Measurements from ENCODE around the gene DSC1. TPM values are rescaled to one million over a fixed set of nuclear protein-coding genes. Genes with fewer than 3 reads are reported as not detected.

The DSC1 gene
- total RNA-seq, 1 experiment from 2014 or later = not detected

GRCh38 chr18:31101183-31102024 lies 61.3 kb downstream of the DSC1 start:
- TF ChIP-seq CTCF (conservative IDR thresholded peaks at IDR 0.05; ENCODE audit: low read depth, low read length) (0 out of 2 replicates have a peak, but pooled peaks have one; percentile 25), EZH2phosphoT487 (IDR thresholded peaks at IDR 0.05; ENCODE audit: borderline replicate concordance, low read length) (peak; percentile 72), EZH2 (IDR thresholded peaks at IDR 0.05; ENCODE audit: low read length, unreplicated experiment) (no peak)
- peak overlapping the region; percentile 86 for H3K27ac ChIP-seq (ENCODE audit: low read length)
- peak overlapping the region; percentile 72 for H3K4me3 ChIP-seq (ENCODE audit: low read length)
- intact Hi-C loops (cut with micrococcal nuclease) = loop anchor here (2.0 kb wide), 2 partner anchors 97 to 105 kb away; no protein-coding TSS in a partner anchor
- DNase-seq = peak; percentile 23
- peaks cover 65% of the 10 kb centered on the region for H3K4me1 ChIP-seq (ENCODE audit: insufficient read depth, low read length)
- H4K20me1 ChIP-seq (ENCODE audit: low read length) = no peaks in the 10 kb centered on the region
- no peaks in the 10 kb centered on the region for H3K9me3 ChIP-seq (ENCODE audit: low read length)
- no peaks in the 10 kb centered on the region for H3K9me2 ChIP-seq (replicated peaks; ENCODE audit: low read length)
- H3K79me2 ChIP-seq (ENCODE audit: low read length) = peaks cover 18% of the 10 kb centered on the region
- ChIA-PET POLR2A (ENCODE audit: unreplicated experiment) (interaction anchor here (0.6 kb wide), 2 partner anchors 60 to 842 kb away, joined by 4 read pairs; no protein-coding TSS in a partner anchor), CTCF (no interaction called here)
- peak overlapping the region; percentile 86 for H3K4me2 ChIP-seq (ENCODE audit: low read length)
- no peaks in the 10 kb centered on the region for H3K36me3 ChIP-seq (ENCODE audit: low read depth, low read length)
- H3F3A ChIP-seq (ENCODE audit: low read length, unreplicated experiment) = no peaks in the 10 kb centered on the region
- BruUV-seq (replicated peaks) = no TSS peak
- peak overlapping the region; percentile 80 for H3K9ac ChIP-seq (ENCODE audit: low read length)
- peak overlapping the region; percentile 77 for H2AFZ ChIP-seq (ENCODE audit: low read length)
- ATAC-seq = peak; percentile 7
- H3K27me3 ChIP-seq (ENCODE audit: low read length) = no peaks in the 10 kb centered on the region

- BruUV-seq (replicated peaks) = TSS peak; percentile 38
- H2AFZ ChIP-seq (ENCODE audit: low read length) = peak overlapping the region; percentile 77
- CTCF ChIA-PET = interaction anchor here (0.6 kb wide), 1 partner anchor 98 kb away, joined by 3 read pairs; no protein-coding TSS in a partner anchor
- no peaks in the 10 kb centered on the region for H4K20me1 ChIP-seq (ENCODE audit: low read length)
- peak overlapping the region; percentile 88 for H3K27ac ChIP-seq (ENCODE audit: low read length)
- TF ChIP-seq CTCF (conservative IDR thresholded peaks at IDR 0.05; ENCODE audit: low read depth, low read length) (no peak), EZH2 (IDR thresholded peaks at IDR 0.05; ENCODE audit: low read length, unreplicated experiment) (no peak), EZH2phosphoT487 (IDR thresholded peaks at IDR 0.05; ENCODE audit: borderline replicate concordance, low read length) (no peak)
- peak overlapping the region; percentile 80 for H3K9ac ChIP-seq (ENCODE audit: low read length)
- peaks cover 26% of the 10 kb centered on the region for H3K79me2 ChIP-seq (ENCODE audit: low read length)
- ATAC-seq (no peak), DNase-seq (no peak)
- H3K36me3 ChIP-seq (ENCODE audit: low read depth, low read length) = no peaks in the 10 kb centered on the region
- POLR2A ChIA-PET (ENCODE audit: unreplicated experiment) = interaction anchor here (0.6 kb wide), 1 partner anchor 843 kb away, joined by 4 read pairs; no protein-coding TSS in a partner anchor
- no peaks in the 10 kb centered on the region for H3F3A ChIP-seq (ENCODE audit: low read length, unreplicated experiment)
- intact Hi-C loops (cut with micrococcal nuclease) = no loop called here
- peaks cover 65% of the 10 kb centered on the region for H3K4me1 ChIP-seq (ENCODE audit: insufficient read depth, low read length)
- H3K4me3 ChIP-seq (ENCODE audit: low read length) = peak overlapping the region; percentile 72
- H3K9me2 ChIP-seq (replicated peaks; ENCODE audit: low read length) = no peaks in the 10 kb centered on the region
- H3K9me3 ChIP-seq (ENCODE audit: low read length) = no peaks in the 10 kb centered on the region
- H3K27me3 ChIP-seq (ENCODE audit: low read length) = no peaks in the 10 kb centered on the region
- H3K4me2 ChIP-seq (ENCODE audit: low read length) = peak overlapping the region; percentile 86
These were observed 62.0 kb downstream of the DSC1 start for GRCh38 chr18:31100436-31101182.
